GM21529 (cell line): Measurements from ENCODE around the gene MPRIP.
A peak's percentile ranks its signal among the peaks of the same experiment; 100 is the strongest.

Source experiments
- ATAC-seq: cut with Tn5 transposase; IDR thresholded peaks from one replicate; pipeline ENCODE4 v1.9.1; 2021; ENCODE audit not compliant: unreplicated experiment

The MPRIP gene

DNA sequence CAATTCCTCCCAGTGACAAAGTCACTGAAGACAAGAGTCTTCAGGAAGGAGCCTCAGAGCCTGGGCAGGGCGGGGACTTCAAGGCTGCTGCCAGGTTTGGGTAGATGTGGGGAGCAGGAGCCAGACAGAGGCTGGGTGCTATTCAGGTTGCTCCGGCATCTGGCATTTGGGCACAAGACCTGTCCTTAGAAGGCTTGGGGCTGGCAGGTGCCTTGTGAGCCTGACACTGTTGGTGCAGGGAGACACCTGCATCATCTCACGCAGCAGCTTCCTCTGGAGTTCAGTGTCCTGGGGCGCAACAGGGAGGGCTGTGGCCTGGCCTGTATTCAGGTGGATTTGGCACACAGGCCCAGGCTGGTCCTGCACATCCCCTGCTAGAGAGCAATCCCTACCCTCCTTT lies 65.0 kb downstream of the MPRIP start:
- no peak for ATAC-seq

GRCh38 chr17:17107891-17108431 lies 65.7 kb downstream of the MPRIP start:
- no peak for ATAC-seq

DNA sequence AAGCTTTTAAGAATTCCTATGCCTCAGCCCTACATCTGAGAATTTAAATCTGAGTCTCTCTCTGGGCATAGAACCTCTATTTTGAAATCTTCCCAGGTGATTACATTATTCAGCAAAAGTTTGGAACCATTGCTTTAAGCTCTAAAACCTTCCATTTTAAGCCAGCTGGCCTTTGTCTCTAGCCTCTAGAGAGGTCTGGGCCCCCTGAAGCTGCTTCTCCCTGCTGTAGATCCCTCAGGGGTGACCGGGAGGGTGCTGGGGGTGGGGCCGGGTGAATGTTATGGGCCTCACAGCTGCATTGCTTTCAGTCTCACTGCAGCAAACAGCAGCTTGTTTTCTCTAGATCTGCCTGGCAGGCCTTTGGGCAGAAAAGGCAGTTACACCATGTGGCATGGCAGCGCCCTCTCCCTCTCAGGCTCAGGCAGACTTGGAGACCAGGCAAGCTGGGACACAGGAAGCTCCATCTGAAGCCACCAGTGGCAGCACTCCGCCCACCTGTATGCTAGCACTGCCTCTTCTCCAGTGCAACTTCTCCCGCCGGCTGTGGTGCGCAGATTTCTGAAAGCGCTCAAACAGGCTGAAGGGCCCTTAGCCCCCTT lies 66.3 kb downstream of the MPRIP start:
- ATAC-seq = no peak

- ATAC-seq = no peak
These were observed 67.0 kb downstream of the MPRIP start for GRCh38 chr17:17109256-17109655.

- ATAC-seq = no peak
These were observed 67.7 kb downstream of the MPRIP start for GRCh38 chr17:17109907-17110306.

DNA sequence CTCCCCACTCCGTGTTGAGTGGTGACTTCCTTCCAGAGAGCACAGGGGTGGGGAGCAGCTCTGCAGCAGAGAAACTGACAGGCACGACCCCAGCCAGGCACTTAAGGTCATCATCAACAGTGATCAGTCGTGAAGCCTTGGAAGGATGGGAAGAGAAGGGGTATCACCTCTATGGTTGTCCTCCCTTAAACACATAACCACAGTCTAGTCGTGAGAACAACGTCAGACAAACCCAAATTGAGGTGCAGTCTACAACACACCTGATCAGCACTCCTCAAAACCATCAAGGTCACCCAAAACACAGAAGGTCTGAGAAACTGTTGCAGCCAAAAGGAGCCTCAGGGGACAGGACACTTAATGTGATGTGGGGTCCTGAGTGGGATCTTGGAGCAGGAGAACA lies 68.3 kb downstream of the MPRIP start:
- no peak for ATAC-seq

- no peak for ATAC-seq
These were observed 69.4 kb downstream of the MPRIP start for GRCh38 chr17:17111401-17112393.

- ATAC-seq = no peak
These were observed 70.5 kb downstream of the MPRIP start for GRCh38 chr17:17112628-17113200.

DNA sequence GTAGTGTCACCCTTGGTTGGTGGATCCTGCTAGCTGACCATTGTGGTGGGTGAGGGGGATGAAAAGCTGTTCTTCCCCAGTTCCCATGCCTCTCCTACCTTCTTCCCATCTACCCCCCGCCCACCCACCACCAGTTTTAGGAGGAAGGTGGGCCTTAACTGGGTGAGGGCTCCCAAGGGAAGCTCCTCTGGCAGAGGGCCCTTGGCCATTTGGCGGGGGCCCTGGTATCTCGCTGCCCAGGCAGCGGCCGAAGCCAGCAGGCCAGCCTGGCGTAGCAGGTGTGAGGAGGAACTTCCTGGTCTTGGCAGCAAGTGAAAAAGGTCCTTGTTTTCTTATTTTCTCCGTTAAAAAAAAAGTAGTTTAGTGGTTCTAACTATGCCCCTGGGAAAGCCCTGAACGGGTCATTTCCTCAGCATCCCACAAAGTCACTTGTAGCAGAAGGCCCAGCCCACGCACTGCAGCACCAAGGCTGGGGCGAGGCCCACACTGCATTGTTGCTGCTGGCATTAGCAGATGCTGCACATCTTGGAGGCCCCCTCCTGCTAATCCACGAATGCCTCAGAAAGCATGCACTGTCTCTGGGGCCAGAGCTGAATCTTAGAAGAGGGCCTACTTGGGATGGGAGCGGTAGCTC lies 72.5 kb downstream of the MPRIP start:
- ATAC-seq = no peak

GRCh38 chr17:17115620-17116019 lies 73.4 kb downstream of the MPRIP start:
- ATAC-seq = no peak

- no peak for ATAC-seq
These were observed 74.1 kb downstream of the MPRIP start for GRCh38 chr17:17116406-17116805.

- no peak for ATAC-seq
These were observed 75.7 kb downstream of the MPRIP start for GRCh38 chr17:17117923-17118322.

- no peak for ATAC-seq
These were observed 76.1 kb downstream of the MPRIP start for GRCh38 chr17:17118399-17118798.

- no peak for ATAC-seq
These were observed 76.8 kb downstream of the MPRIP start for GRCh38 chr17:17119106-17119505.

DNA sequence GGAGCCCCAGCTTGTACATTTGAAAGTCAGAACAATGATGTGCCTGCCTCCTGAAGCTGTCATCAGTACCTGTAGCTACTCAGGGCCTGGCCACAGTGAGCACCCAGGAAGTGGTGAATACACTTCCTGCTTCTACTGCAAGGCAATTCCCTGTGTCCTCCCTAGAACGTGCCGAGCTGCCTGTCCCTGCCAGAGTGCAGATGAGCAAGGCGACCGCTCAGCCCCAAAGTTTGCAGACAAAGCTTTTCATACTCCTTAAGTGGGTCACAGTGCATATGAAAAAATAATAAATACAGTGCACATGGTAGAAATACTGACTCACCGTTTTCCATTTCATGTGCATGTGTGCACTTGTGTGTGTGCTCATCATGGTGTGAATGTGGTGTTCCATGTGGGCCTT lies 77.3 kb downstream of the MPRIP start:
- ATAC-seq = peak; percentile 55

- no peak for ATAC-seq
These were observed 78.0 kb downstream of the MPRIP start for GRCh38 chr17:17120294-17120693.

DNA sequence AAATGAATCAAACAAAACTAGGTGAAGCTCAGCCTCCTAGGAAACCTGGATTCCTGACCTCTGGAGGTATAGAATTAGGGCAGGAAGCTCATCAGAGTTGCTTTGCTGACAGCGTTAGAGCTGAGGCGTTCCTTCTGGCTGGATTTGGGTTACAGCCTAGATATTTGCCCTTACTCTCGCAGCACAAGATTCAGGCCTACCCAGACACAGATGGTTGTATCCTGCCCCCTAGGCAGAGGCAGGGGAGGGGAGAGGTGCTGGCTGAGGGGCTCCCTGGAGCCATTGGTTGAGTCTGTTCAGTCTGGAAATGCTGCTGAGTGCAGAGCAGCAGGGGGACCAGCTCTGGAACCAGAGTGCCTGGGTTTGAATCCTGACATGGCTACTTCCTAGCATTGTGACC lies 78.4 kb downstream of the MPRIP start:
- no peak for ATAC-seq

- ATAC-seq = no peak
These were observed 78.9 kb downstream of the MPRIP start for GRCh38 chr17:17121162-17121561.

GRCh38 chr17:17122781-17123483 lies 80.7 kb downstream of the MPRIP start:
- no peak for ATAC-seq

DNA sequence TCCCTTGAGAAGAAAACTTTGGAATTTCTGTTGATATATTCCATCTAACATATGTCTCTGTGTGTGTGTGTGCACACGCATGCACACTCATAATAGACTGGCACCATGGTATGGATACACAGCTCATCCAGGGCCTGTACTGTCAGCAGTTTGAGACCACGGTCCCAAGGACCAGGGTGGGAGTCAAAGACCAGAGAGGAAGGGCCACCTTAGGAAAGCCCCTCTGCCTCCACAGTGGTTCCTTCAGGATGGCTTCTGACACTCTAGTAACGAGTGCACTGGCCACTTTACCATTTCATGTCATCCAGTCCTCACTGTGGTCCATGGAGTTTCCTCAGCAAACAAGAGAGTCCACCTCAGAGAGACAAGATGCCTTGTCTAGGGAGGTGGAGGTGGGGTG lies 82.1 kb downstream of the MPRIP start:
- no peak for ATAC-seq
